Measurements from ENCODE around the gene PLCH1.

DNA sequence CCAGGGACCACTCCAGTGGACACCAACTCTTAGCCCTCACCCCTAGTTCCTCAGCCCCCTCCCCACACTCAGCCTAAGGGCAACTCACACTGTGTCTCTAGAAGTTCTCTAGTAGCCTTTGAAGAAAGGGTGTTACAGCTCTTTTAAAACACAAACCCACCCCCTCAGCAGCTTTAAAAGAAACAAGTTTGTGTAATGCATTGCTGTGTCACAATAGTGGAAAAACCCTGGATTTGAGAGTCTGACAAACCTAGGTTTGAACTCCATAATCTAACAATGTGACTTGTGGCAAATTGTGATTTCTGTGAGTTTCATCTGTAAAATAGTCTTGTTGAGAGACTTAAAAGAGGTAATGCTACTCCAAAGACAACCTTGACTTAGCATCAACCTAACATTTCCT is 54.0 kb downstream of the PLCH1 start:
- TF ChIP-seq, protein P1, sequence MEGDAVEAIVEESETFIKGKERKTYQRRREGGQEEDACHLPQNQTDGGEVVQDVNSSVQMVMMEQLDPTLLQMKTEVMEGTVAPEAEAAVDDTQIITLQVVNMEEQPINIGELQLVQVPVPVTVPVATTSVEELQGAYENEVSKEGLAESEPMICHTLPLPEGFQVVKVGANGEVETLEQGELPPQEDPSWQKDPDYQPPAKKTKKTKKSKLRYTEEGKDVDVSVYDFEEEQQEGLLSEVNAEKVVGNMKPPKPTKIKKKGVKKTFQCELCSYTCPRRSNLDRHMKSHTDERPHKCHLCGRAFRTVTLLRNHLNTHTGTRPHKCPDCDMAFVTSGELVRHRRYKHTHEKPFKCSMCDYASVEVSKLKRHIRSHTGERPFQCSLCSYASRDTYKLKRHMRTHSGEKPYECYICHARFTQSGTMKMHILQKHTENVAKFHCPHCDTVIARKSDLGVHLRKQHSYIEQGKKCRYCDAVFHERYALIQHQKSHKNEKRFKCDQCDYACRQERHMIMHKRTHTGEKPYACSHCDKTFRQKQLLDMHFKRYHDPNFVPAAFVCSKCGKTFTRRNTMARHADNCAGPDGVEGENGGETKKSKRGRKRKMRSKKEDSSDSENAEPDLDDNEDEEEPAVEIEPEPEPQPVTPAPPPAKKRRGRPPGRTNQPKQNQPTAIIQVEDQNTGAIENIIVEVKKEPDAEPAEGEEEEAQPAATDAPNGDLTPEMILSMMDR (IDR thresholded peaks at IDR 0.05; ENCODE audit: insufficient read depth, low read length): no peak
- no peak for TF ChIP-seq POLR2AphosphoS5 (IDR thresholded peaks at IDR 0.05; ENCODE audit: low read depth)
- TF ChIP-seq, protein P2, sequence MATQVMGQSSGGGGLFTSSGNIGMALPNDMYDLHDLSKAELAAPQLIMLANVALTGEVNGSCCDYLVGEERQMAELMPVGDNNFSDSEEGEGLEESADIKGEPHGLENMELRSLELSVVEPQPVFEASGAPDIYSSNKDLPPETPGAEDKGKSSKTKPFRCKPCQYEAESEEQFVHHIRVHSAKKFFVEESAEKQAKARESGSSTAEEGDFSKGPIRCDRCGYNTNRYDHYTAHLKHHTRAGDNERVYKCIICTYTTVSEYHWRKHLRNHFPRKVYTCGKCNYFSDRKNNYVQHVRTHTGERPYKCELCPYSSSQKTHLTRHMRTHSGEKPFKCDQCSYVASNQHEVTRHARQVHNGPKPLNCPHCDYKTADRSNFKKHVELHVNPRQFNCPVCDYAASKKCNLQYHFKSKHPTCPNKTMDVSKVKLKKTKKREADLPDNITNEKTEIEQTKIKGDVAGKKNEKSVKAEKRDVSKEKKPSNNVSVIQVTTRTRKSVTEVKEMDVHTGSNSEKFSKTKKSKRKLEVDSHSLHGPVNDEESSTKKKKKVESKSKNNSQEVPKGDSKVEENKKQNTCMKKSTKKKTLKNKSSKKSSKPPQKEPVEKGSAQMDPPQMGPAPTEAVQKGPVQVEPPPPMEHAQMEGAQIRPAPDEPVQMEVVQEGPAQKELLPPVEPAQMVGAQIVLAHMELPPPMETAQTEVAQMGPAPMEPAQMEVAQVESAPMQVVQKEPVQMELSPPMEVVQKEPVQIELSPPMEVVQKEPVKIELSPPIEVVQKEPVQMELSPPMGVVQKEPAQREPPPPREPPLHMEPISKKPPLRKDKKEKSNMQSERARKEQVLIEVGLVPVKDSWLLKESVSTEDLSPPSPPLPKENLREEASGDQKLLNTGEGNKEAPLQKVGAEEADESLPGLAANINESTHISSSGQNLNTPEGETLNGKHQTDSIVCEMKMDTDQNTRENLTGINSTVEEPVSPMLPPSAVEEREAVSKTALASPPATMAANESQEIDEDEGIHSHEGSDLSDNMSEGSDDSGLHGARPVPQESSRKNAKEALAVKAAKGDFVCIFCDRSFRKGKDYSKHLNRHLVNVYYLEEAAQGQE (IDR thresholded peaks at IDR 0.05; ENCODE audit: insufficient replicate concordance, low read depth): no peak
- TF ChIP-seq GABPA (IDR thresholded peaks at IDR 0.05; ENCODE audit: low read depth): no peak

Measured in HL-60 (cell line).